KG1 (cell line): ENCODE measurements around the gene LARGE1.

ENCODE experiments used
- DNase-seq: peaks from one replicate; lab custom pipeline; 2025; lab: John Stamatoyannopoulos, UW

Gene LARGE1

DNA sequence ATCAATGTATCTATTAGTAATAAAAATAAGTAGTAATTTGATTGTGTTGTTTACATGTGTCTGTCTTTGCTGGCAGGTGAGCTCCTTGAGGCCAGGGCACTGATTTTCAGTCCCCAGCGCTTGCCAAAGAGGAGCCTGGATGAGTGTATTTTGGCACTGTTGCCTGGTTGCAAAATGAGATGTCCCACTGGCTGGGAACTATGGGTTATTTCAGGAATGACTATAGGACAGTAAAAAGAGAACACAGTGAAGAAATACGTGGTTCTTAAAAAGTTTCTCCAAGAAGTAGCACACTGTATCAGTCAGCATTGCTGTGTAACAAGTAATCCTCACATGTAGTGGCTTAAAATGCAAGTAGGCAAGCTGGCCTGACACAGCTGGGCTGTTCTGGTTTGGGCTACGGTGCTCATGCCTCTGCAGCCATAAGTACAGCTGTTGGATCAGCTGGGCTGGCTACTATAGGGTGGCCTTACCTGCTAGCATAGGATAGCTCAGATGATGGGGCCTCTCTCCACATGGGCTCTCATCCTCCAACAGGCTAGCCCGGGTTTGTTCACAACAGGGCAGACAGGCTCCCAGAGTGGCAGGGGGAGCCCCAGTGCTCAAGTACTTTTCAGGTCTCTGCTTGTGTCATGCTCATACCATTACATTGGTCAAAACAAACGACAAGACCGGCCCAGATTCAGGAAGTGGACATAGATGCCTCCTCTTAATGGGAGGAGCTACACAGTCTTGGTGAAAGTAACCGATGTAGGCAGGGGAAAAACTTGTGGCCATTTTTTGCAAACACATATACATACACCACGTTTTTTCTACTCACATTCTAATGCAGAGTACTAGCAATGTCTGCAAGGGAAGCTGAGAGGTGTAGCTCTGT lies 399.1 kb downstream of the LARGE1 start:
- DNase-seq: no peak

DNA sequence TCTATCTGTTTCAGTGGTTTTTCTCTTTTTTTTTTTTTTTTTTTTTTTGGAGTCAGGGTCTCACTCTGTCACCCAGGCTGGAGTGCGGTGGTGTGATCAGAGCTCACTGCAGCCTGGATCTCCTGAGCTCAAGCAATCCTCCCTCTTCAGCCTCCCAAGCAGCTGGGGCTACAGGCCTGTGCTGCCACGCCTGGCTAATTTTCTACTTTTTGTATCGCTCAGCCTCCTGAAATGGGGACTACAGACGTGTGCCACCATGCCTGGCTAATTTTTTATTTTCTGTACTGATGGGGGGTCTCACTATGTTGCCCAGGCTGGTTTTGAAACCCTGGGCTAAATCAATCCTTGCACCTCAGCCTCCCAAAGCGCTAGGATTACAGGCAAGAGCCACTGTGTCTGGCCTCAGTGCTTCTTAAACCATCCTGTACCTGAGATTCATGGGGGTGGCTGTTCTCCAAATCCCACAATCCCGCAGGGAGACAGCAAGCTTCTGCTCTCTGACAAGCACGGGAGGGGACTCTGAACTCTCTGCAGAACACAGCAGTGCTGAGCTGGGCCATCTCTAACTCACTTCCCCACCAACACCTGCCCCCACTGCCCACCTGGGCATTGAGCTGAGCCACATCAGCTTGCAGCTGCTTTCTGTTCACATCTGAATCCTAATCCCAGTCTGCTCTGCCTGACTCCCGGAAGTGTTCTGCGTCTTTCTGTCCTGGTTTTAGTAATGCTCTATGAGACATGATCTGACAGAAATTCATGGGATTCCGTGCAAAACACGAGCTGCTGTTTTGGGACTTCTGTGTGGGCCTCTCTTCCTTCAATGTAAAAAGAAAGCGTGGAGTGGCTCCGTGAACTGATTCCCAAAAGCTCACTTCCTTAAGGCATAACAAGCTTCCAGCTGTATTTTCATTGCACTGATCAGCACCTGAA lies 400.0 kb downstream of the LARGE1 start:
- DNase-seq: no peak

DNA sequence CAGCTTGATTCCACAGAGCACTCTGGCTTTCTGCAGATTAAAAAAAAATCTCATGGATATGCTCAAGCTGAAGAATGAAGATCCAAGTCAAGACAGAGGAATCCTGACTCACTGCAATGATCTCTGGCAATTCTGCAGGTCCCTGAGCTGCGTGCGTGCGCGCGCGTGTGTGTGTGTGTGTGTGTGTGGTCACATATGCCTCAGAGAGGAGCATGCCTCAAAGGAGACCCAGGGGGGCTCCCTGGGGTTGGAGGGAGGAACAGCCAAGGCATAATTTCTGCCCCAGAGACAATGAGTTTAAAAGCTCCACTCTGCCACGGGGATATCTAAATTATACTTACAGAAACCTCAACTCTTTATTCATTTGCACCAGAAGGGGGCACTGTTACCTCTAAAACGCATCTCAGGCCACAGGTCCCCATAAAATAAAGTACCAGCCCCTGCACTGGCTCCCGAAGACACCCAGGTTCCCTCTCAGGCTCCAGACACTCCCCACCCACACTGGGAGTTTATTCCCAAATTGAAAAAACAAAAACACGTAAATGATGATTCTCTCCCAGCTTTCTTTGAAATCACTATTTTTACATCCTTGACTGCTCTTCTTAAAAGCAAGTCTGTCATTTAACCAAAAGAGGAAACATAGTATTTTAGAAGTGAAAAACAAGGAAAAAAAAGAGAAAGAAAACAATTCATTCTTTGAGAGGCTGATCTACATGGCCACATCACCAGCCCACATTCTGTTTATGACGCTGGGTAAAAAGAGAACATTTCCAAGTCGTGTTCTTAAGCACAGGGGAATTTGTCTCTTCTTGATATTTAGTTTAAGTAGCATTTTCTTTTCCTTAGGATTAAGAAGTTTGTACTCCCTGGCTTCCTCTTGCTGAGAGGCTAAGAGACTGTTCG lies 401.0 kb downstream of the LARGE1 start:
- peak; percentile 2 for DNase-seq

DNA sequence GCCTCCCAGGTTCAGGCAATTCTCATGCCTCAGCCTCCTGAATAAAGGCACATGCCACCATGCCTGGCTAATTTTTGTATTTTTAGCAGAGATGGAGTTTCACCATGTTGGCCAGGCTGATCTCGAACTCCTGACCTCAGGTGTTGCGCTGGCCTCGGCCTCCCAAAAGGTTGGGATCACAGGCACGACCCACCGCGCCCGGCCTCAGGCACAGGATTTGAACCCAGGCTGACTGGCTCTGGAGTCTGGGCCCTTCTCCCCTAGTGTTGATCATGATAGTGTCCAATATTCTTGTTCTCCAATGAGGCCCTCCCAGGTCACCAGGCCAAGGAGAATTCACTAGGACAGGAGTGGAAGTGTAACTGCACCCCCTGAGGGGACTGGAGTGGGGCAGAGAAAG lies 401.9 kb downstream of the LARGE1 start:
- DNase-seq: no peak

DNA sequence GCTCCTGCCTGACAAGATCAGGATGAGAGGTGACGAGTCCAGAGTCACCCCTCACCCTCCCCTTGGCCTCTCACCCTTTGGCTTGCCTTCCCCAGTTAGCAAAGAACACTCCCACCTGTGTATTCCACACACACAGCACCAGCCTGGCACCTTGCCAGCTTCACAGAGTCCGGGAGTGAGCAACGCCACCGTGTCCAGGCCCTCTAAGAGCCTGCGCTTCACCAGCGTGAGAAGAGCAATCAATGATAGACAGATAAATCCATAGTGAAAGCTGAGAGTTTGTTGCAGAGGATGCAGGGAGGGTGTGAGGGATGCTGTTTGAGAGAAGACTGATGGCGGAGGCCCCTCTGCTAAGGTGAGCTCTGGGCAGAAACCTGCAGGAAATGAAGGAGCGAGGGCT lies 404.5 kb downstream of the LARGE1 start:
- no peak for DNase-seq

DNA sequence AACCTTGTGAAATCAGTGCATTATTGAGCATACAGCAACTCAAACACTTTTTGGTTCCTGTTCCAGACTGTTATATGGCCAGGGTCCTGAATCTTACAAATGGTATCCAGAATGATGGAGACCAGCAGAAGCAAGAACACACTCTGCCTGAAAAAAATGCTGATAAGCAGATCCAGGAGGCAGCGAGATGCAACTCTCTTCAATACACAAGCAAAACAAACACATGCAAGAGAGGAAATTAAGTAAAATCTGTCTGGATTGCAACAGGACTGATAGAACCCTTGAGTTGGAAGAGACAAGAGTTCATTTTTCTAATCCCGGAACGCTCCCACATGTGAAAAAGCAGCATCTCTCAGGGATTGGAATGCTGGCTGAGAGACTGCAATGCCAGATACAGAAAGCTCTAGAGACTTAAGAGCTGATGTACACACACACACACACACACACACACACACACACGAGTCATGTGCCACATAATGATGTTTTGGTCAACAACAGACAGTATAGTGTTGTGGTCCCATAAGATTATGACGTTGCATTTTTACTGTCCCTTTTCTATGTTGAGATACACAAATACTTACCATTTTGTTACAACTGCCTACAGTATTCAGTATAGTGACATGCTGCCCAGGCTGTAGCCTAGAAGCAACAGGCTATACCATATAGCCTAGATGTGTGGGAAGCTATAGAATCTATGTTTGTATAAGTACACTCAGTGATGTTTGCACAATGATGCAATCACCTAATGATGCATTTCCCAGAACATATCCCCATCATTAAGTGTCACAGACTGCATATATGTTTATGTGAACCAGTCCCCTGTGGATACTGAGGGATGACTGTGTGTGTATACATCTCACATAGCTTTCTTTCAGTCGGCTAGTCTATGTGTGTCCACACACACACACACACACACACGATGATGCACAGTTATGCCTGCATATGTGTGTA lies 406.6 kb downstream of the LARGE1 start:
- DNase-seq: no peak

DNA sequence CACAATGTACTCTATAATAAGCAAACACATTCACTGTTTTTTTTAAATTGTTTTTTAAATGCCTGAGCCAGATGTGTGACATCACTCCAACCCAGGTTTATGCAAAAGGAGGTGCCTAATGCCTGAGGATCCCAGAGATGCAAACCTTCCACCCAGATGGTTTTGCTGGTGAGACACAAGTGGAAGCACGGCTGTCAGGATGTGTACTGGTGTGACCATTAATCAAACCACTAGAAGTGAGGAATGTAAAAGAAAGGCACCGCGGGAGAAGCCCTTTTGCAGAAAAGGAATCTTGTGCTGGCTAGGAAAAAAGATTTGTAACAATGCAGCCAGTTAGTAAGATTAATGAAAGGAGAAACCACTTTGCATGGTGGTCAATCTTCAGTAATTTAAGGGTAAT lies 407.4 kb downstream of the LARGE1 start:
- no peak for DNase-seq

DNA sequence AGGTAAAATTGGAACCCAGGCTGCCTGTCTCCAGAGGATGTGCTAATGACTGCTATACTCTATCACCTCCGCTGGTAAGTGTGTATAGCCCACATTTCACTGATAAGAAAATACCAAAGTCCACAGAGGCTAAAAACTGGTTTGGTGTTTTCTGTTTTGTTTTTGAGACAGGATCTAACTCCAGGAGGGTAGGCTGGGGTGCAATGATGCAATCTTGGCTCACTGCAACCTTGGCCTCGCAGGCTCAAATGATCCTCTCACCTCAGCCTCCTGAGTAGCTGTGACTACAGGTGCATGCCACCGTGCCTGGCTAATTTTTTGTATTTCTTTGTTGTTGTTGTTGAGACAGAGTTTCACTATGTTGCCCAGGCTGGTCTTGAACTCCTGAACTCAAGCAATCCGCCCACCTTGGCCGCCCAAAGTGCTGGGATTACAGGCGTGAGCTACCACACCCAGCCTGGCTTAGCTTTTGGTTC lies 409.8 kb downstream of the LARGE1 start:
- DNase-seq: no peak

DNA sequence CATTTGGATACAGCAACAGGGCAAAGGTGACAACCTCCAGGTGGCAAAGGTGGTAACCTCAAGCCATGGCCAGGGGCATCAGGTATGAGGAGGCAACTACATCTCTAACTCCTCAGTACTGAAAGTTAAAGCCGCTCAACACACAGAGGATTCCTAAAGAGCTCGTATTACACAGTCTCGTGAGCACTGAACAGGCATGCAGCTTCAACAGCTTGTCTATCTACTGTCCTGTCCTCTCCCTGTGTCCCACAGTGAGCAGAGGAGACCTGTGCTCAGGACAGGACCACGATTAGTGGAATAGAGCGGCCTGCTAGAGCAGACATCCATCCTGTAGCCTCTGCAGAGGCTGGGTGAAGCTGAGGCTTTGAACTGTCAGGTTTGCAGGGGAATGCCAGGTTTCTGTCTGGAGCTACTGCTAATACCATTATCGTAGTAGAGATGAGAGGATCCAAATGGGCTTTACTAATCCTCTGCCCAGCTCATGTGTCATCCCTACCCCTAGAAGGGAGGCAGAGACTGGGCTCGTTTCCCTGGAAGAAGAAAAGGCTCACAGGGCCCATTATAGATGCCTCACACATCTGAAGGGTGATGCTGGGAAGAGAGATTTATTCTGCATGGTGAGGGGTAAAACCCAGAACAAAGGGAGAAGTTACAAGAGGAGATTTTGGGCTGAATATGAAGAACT lies 415.2 kb downstream of the LARGE1 start:
- DNase-seq: no peak

DNA sequence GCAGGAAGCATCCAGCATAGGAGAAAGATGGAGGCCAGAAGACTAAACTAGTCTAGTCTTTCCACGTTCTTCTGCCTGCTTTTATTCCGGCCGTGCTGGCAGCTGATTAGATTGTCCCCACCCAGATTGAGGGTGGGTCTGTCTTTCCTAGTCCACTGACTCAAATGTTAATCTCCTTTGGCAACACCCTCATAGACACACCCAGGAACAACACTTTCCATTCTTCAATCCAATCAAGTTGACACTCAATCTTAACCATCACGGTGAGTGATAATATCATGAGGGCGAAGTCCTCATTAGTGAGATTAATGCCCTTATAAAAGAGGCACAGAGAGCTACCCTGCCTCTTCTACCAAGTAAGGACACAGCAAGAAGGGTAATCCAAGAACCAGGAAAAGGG lies 424.2 kb downstream of the LARGE1 start:
- no peak for DNase-seq

DNA sequence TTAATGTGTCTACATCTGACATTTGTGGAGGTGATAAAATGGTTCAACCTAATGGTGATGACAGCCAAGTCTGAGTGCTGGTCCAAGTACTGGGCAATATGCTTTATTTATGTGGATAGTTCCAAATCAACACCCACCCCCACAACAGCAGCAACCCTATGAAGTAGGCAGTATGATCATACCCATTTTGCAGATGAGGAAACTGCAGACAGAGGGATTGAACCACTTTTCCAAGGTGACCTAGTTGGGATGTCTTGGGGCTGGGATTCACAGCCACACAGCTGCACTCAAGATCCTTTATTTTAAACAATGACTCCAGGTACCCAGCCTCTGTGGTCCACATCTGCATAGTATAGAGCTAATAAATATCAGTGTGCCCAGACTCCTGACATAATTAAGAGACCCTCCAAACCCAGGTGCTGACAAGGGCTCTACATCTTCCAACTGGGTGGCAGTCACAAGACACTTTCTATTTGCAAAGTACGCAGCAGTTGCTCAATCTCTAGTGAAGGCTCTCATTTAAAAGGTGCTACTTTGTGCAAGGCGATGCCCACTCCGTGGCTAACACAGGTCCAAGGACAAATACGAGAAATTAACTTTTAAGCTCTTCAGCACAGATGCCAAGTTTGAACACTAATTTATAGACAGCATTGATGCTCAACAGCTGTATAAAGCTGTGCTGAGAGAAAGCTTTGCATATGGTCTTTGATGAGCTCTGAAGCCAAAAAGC lies 426.6 kb downstream of the LARGE1 start:
- DNase-seq: no peak

DNA sequence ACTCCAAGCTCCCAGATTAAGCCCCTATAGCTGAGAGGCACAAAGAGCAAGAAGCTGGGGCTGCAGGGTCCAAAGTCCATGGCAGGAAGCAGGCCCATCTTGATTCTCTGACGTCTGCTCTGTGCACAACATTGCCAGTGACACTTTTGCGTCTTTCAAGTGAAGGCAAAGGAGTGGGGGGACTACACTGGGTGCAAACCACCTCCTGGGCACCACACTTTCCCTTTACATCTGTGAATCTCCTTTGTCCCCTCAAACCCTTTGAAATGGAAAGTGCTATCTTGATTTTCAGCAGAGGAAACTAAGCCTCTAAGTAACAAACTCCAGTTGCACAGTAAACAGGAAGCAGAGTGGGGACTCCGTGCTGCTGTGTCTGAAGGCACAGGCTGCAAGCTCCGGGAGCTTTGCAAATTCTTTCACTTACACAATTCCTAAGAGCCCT lies 428.0 kb downstream of the LARGE1 start:
- DNase-seq: no peak

DNA sequence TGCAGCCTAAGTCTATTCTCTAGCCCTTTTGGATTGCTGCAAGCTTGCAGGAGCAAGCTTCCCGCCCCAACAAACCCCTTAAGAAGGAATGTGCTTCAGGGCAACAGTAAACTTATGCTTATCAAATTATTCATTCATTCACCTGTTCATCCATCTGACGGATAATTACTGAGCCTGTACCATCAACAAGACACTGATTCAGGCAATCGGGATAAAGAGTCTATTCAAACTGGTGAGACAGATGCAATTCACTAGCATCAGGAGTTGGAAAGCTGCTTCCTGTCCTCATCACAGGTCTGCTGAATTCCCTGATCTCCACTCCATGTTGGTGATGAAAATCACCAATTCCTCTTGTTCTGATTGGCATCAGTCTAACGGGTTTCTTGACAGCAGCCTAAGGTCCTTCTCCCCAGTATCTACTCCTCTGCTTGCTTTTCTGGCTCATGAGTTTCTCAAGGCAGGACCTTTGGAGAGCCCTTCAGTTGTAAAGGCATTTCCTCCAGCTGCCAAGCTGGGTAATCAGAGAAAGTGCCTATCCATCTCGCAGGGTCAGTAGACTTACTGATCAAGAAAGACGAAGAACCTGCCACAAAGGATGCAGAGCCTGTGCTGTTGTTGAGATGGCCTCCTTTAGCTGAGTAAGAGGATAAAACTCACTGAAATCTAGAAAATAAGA lies 433.1 kb downstream of the LARGE1 start:
- DNase-seq: no peak

DNA sequence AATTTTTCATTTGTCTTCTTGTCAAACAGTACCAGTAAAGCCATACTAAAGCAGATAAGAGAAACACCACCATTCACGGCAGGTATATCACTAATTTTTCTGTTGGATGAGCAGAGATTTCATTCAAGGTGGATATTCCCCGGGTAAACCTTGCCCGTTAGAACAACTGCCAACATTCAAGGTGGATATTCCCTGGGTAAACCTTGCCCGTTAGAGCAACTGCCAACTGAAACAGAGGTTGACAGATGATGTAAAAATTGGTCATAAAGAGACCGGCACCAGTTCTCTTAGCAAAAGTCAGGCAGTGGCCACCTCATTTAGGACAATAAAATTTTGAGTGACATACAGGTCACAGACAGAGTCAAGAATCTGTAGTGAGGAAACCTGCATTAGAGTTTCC lies 438.7 kb downstream of the LARGE1 start:
- DNase-seq: no peak

DNA sequence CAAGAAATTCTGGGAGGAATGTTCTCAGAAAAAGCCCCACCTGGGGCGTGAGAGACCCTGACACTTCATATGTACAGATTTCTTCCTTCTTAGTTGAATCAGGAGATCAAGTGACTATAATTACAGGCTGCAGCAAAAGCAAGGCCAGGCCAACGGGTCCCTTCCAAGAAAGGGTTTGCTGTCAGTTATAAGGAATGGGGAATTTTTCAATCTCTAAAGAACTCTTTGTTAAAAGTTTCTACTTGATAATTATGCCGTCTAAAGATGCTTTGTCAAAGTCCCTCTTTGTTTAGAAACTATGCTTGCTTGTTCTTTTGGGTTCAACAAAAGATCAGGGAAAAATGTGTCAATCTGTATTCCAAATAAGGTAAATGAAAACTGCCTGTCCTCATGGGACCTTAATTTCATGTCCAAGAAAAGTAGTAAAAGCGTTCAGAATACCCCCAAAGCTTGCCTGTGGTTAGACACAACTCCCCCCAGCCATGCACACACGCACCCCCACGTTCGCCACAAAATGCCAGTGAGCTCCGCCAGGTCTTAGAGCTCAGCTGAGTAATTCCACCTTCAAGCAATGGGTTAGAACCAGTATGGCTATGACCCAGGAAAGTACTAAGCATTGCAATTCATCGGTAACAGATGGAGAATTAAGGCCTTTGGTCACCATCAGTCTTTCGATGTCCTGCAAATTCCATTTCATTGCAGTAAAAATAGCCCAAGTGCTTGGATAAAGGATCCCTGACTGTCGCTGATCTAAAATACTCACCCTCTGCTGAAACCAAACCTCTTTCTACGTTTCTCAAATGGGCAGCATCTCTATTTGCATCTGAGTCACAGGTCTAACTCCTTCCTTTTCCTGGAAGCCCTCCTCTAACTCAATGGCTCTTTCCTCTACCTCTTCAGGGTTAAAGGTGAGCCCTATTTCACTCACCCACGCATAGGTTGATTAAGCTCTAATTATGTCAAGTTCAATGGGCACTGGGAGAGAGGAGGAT lies 442.9 kb downstream of the LARGE1 start:
- no peak for DNase-seq

DNA sequence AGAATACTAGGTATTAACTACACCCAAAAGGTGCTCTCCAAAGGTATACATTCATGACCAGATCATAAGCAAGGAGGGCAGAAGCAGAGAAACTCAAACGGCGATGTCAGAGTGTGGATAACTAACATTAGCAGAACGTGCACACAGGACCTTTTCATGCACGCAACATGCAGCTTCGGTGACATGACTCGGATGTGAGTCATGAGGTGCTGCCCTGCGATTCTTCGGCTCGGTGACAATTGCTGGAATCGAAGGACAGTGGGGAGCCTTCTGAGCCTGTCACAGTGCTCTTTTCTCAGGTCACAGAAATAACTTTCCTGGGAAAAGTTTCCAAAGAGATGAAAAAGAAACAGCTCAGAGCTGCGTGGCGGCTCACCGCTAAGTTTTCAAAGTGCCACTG lies 443.6 kb downstream of the LARGE1 start:
- no peak for DNase-seq

DNA sequence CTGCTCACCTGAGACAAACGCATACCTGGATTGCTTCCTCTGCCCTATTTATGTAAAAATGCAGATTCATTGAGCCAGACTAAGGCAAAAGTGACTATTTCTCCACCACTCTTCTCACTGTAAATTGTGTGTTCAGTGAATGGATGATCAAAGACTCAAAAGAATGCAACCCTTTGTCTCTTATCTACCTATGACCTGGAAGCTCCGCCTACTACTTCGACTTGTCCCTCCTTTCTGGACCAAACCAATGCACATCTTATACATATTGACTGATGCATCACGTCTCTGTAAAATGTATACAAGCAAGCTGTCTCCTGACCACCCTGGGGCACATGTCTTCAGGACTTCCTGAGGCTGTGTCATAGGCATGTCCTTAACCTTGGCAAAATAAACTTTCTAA lies 444.1 kb downstream of the LARGE1 start:
- no peak for DNase-seq

DNA sequence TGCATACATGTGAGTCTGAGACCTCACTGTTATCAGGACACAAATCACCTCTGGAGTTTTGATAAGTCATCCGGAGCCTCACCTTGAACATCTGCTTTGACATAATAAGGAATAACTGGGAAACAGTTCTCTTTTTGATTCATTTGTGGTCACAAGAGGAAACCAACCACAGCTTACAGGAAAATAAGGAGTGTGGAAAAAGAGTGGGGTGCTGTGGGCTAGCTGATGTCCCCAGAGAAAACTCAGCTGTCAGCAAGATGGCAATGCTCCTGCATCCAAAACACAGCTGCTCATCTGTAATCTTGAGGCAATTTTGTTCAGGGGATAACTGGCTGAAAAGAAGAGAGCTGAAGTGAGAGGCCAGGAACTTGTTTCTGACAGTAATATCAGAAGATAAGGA lies 445.7 kb downstream of the LARGE1 start:
- no peak for DNase-seq
